Endothelial cell of umbilical vein (primary cell): ENCODE data around the gene RPS25. TPM values are rescaled to one million over a fixed set of nuclear protein-coding genes. Genes with fewer than 3 reads are reported as not detected.
A peak's percentile ranks its signal among the peaks of the same experiment; 100 is the strongest.

Source experiments
- BruUV-seq: library from RNA; stranded (reverse); fragments of 400-500 nt; replicated peaks from 2 replicates; lab custom pipeline; 2021; lab: Mats Ljungman, UMichigan
- CTCF ChIA-PET: fragments of 300-600, 350-600 bp; sonication (Branson Sonifier 250); formaldehyde crosslinking; loops from one replicate; lab custom pipeline; 2021; ENCODE audit warnings: antibody characterized with exemption, inconsistent platforms; lab: Charles Lee
- POLR2A ChIA-PET: fragments of 300-600, 350-600 bp; sonication (Branson Sonifier 250); formaldehyde crosslinking; loops from one replicate; lab custom pipeline; 2021; ENCODE audit warnings: antibody characterized with exemption, inconsistent platforms; lab: Charles Lee
- DNase-seq: peaks from one replicate; pipeline ENCODE4 v3.0.0-alpha.2; 2011; ENCODE audit warnings: low read depth, low spot score
- FAIRE-seq: peaks from 2 replicates; lab custom pipeline; 2011; peaks lifted over from hg19 to GRCh38; lab: Jason Lieb, UNC
- H2AFZ ChIP-seq: 2 replicates; pipeline ENCODE4 v1.6.0; 2012; ENCODE audit warnings: low read depth, low read length, control low read depth, inconsistent platforms
- H3K27ac ChIP-seq: 2 replicates; pipeline ENCODE4 v1.5.1; 2011; ENCODE audit warnings: low read depth, mild to moderate bottlenecking, control low read depth, low read length, moderate library complexity; ENCODE audit not compliant: insufficient read depth
- H3K27me3 ChIP-seq, 2 experiments: 2 replicates each; pipeline versions ENCODE4 v1.6.0 to v1.6.1; 2011; ENCODE audit warnings: low read length in 2 of 2, mixed read lengths in 1 of 2; ENCODE audit not compliant: control insufficient read depth in 2 of 2, insufficient read depth in 2 of 2
- H3K36me3 ChIP-seq, 2 experiments: 2 replicates in 1 of 2; 3 replicates in 1 of 2; pipeline ENCODE4 v1.5.1; 2011; ENCODE audit warnings: low read length in 2 of 2, mild to moderate bottlenecking in 1 of 2, moderate library complexity in 1 of 2; ENCODE audit not compliant: control insufficient read depth in 2 of 2, insufficient read depth in 2 of 2; ENCODE audit errors: extremely low read depth in 1 of 2
- H3K4me1 ChIP-seq: 3 replicates; pipeline ENCODE4 v1.5.1; 2011; ENCODE audit warnings: mild to moderate bottlenecking, low read length; ENCODE audit not compliant: control insufficient read depth, insufficient read depth; ENCODE audit errors: extremely low read depth
- H3K4me2 ChIP-seq: 2 replicates; pipeline ENCODE4 v1.6.1; 2011; ENCODE audit warnings: low read length, control low read depth, mixed read lengths; ENCODE audit not compliant: insufficient read depth
- H3K4me3 ChIP-seq, 3 experiments: fragments of 200-600 bp in 1 of 3; sonication (generic), shearing (Covaris generic) in 1 of 3; replicated peaks in 1 of 3; 2 replicates each; pipeline ENCODE4 v1.5.1; 2011 to 2016; ENCODE audit warnings: control low read depth in 3 of 3, low read length in 3 of 3, mild to moderate bottlenecking in 2 of 3, inconsistent platforms in 1 of 3, low read depth in 1 of 3, moderate library complexity in 1 of 3; ENCODE audit not compliant: insufficient read depth in 1 of 3
- H3K79me2 ChIP-seq: 2 replicates; pipeline ENCODE4 v1.6.0; 2012; ENCODE audit warnings: low read length, inconsistent platforms; ENCODE audit not compliant: control insufficient read depth, insufficient read depth
- H3K9ac ChIP-seq: replicated peaks from 2 replicates; pipeline ENCODE3; 2011; ENCODE audit warnings: low read length, control low read depth; ENCODE audit not compliant: insufficient read depth; ENCODE audit errors: extremely low read depth
- H3K9me1 ChIP-seq: replicated peaks from 3 replicates; pipeline ENCODE4 v1.6.0; 2011; ENCODE audit warnings: mild to moderate bottlenecking, low read length; ENCODE audit not compliant: control insufficient read depth, insufficient read depth; ENCODE audit errors: extremely low read depth
- H3K9me3 ChIP-seq: replicated peaks from 2 replicates; pipeline ENCODE4 v1.5.1; 2012; ENCODE audit warnings: low read length, inconsistent platforms; ENCODE audit not compliant: control insufficient read depth, insufficient read depth
- H4K20me1 ChIP-seq: replicated peaks from 2 replicates; pipeline ENCODE3; 2011; ENCODE audit warnings: mild to moderate bottlenecking, low read length; ENCODE audit not compliant: control insufficient read depth, insufficient read depth; ENCODE audit errors: extremely low read depth
- POLR2A ChIP-seq: IDR thresholded peaks from 2 replicates; pipeline ENCODE4 v1.6.1; 2012; ENCODE audit warnings: low read depth, mild to moderate bottlenecking, control low read depth, low read length
- POLR2AphosphoS5 ChIP-seq: IDR thresholded peaks from 2 replicates; pipeline ENCODE4 v1.6.1; 2012; ENCODE audit warnings: low read depth, mild to moderate bottlenecking, control low read depth, low read length, moderate library complexity; ENCODE audit not compliant: insufficient read depth
- dilution Hi-C: fragments of 300-500 bp; cut with MboI; formaldehyde crosslinking; loops from one replicate; pipeline ENCODE4 v1.15.0; 2019; ENCODE audit warnings: low sequenced_read_pairs; ENCODE audit not compliant: extremely low pct_ligation_motif_present
- intact Hi-C: fragments of 100-400 bp; cut with micrococcal nuclease; formaldehyde crosslinking; loops from one replicate; pipeline ENCODE4 v1.10.0; 2022
- polyA plus RNA-seq, 4 experiments: library from polyadenylated mRNA; depleted of rRNA in 3 of 4; stranded (reverse) in 3 of 4; unstranded in 1 of 4; fragments of >200 nt; gene quantifications; 2 replicates each; pipeline versions ENCODE4 v1.2.1 to v1.2.3, GENCODE V29; 2011 to 2012; ENCODE audit warnings: missing spikeins in 1 of 4
- total RNA-seq: library from RNA; stranded (reverse); gene quantifications from 2 replicates; pipeline ENCODE4 v1.2.3, GENCODE V29; 2021
- TF ChIP-seq, protein P1 (sequence below), 2 donors: IDR thresholded peaks; 1 replicate in 1 of 2; 2 replicates in 1 of 2; pipeline ENCODE4 v1.5.1; 2011; ENCODE audit warnings: low read length in 2 of 2, mild to moderate bottlenecking in 2 of 2, moderate library complexity in 2 of 2, control low read depth in 1 of 2, inconsistent platforms in 1 of 2, low read depth in 1 of 2; ENCODE audit not compliant: insufficient read depth in 1 of 2; ENCODE audit errors: extremely low read depth in 1 of 2

The RPS25 gene
- total and polyA plus RNA-seq, 2 donors (not counting 3 experiments of a cell fraction or from before 2014, with no cell fraction given): 887 to 992 TPM

GRCh38 chr11:118997627-118998387 lies 20.3 kb downstream of the RPS25 start, which contains the start of gene CENATAC:
TSS of gene CENATAC (plus strand) at chr11:118998138. CDS start at chr11:118998198, 60 bp downstream.
- peaks cover 18% of the 10 kb centered on the region for H3K4me1 ChIP-seq
- peak within 1 kb of the TSS; percentile 26 for H3K27ac ChIP-seq
- dilution Hi-C loops: no loop called here
- H3K9me1 ChIP-seq: no peaks in the 10 kb centered on the region
- peak within 1 kb of the TSS; percentile 66 for H2AFZ ChIP-seq
- intact Hi-C loops: loop anchor here (1.0 to 5.0 kb wide), 2 partner anchors 20 to 59 kb away; partner anchors contain the start of genes HYOU1, RPS25 and TRAPPC4
- peak within 1 kb of the TSS; percentile 82 for H3K4me2 ChIP-seq
- peak within 1 kb of the TSS; percentile 50 for H3K9ac ChIP-seq
- H3K4me3 ChIP-seq: peak within 1 kb of the TSS; percentile 61 to 81 (median 62)
- DNase-seq (peak; percentile 92), FAIRE-seq (peak; percentile 90)
- no peaks in the 10 kb centered on the region for H4K20me1 ChIP-seq
- ChIA-PET POLR2A (interaction anchor here (0.6 to 1.4 kb wide), 2 partner anchors 20 to 207 kb away, joined by 4 to 6 read pairs; partner anchors contain the start of genes DDX6, RPS25 and TRAPPC4), CTCF (interaction anchor here (0.5 to 1.6 kb wide), 9 partner anchors 13 to 403 kb away, joined by 3 to 4 read pairs (median 3); no protein-coding TSS in a partner anchor)
- BruUV-seq: no TSS peak
- TF ChIP-seq POLR2AphosphoS5 (peak; percentile 84), POLR2A (peak; percentile 93)
- TF ChIP-seq, protein P1, sequence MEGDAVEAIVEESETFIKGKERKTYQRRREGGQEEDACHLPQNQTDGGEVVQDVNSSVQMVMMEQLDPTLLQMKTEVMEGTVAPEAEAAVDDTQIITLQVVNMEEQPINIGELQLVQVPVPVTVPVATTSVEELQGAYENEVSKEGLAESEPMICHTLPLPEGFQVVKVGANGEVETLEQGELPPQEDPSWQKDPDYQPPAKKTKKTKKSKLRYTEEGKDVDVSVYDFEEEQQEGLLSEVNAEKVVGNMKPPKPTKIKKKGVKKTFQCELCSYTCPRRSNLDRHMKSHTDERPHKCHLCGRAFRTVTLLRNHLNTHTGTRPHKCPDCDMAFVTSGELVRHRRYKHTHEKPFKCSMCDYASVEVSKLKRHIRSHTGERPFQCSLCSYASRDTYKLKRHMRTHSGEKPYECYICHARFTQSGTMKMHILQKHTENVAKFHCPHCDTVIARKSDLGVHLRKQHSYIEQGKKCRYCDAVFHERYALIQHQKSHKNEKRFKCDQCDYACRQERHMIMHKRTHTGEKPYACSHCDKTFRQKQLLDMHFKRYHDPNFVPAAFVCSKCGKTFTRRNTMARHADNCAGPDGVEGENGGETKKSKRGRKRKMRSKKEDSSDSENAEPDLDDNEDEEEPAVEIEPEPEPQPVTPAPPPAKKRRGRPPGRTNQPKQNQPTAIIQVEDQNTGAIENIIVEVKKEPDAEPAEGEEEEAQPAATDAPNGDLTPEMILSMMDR (IDR thresholded peaks at IDR 0.05; ENCODE audit: extremely low read depth in 1 of 2, insufficient read depth in 1 of 2, low read depth in 1 of 2, low read length in 2 of 2): no peak
- H3K9me3 ChIP-seq: no peaks in the 10 kb centered on the region
- peaks cover 0 to 3% of the 10 kb centered on the region in 2 experiments for H3K36me3 ChIP-seq
- H3K27me3 ChIP-seq: no peaks in the 10 kb centered on the region
- peaks cover 8% of the 10 kb centered on the region for H3K79me2 ChIP-seq
